Sigmoid colon (tissue), 4 donors: ENCODE results near the gene DNER.

ENCODE experiments used
- EP300 ChIP-seq, 4 donors: sonication (generic); formaldehyde crosslinking; IDR thresholded peaks; one replicate each; pipeline ENCODE4 v1.6.1; 2017; ENCODE audit warnings: antibody characterized with exemption in 4 of 4
- POLR2A ChIP-seq, 2 donors: fragments of 450-650 bp; IDR thresholded peaks; one replicate each; pipeline ENCODE4 v1.6.1; 2016; ENCODE audit warnings: antibody characterized with exemption in 2 of 2, mild to moderate bottlenecking in 2 of 2, moderate library complexity in 2 of 2
- POLR2AphosphoS5 ChIP-seq, 4 donors: sonication (generic); formaldehyde crosslinking; IDR thresholded peaks; one replicate each; pipeline ENCODE4 v1.6.1; 2017; ENCODE audit warnings: antibody characterized with exemption in 4 of 4
- TF ChIP-seq, protein P1 (sequence below), 4 experiments: fragments of 450-650 bp in 3 of 4; fragments of 200-600 bp in 1 of 4; IDR thresholded peaks; one replicate each; pipeline ENCODE4 v1.5.1; 2016 to 2019; ENCODE audit warnings: antibody characterized with exemption in 4 of 4, mild to moderate bottlenecking in 3 of 4, moderate library complexity in 2 of 4

DNA sequence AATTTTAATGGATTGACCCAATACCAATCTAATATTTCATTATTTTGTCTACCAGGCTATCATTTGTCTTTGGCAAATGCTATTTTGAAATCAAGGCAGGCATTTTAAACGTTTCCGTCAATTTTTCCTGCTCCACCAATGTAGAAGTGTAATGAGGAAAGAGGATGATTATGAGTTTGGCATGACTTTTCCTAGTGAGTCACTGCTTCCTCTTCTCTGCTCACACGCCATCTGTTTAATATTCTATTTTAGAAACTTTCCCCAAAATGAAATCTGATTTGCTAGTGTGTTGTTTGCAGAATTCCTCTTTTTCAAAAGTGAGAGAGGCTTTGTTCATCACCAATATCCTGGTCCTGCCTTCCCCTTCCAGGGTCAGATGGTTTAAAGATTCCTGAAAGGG is 400.8 kb downstream of the DNER start:
- TF ChIP-seq, protein P1, sequence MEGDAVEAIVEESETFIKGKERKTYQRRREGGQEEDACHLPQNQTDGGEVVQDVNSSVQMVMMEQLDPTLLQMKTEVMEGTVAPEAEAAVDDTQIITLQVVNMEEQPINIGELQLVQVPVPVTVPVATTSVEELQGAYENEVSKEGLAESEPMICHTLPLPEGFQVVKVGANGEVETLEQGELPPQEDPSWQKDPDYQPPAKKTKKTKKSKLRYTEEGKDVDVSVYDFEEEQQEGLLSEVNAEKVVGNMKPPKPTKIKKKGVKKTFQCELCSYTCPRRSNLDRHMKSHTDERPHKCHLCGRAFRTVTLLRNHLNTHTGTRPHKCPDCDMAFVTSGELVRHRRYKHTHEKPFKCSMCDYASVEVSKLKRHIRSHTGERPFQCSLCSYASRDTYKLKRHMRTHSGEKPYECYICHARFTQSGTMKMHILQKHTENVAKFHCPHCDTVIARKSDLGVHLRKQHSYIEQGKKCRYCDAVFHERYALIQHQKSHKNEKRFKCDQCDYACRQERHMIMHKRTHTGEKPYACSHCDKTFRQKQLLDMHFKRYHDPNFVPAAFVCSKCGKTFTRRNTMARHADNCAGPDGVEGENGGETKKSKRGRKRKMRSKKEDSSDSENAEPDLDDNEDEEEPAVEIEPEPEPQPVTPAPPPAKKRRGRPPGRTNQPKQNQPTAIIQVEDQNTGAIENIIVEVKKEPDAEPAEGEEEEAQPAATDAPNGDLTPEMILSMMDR (IDR thresholded peaks at IDR 0.05): no peak
- TF ChIP-seq EP300 (IDR thresholded peaks at IDR 0.05): peak in 1 of 4 donors; percentile 43
- TF ChIP-seq POLR2A (IDR thresholded peaks at IDR 0.05): no peak
- peak in 2 of 4 donors; percentile 28 to 59 for TF ChIP-seq POLR2AphosphoS5 (IDR thresholded peaks at IDR 0.05)
